ENCODE measurements around the gene SDR42E1.
"Not testable (repeated sequence)": the region's sequence is repeated elsewhere in the genome, so short reads cannot be mapped to it uniquely, and the experiment has no call there.

The SDR42E1 gene

DNA sequence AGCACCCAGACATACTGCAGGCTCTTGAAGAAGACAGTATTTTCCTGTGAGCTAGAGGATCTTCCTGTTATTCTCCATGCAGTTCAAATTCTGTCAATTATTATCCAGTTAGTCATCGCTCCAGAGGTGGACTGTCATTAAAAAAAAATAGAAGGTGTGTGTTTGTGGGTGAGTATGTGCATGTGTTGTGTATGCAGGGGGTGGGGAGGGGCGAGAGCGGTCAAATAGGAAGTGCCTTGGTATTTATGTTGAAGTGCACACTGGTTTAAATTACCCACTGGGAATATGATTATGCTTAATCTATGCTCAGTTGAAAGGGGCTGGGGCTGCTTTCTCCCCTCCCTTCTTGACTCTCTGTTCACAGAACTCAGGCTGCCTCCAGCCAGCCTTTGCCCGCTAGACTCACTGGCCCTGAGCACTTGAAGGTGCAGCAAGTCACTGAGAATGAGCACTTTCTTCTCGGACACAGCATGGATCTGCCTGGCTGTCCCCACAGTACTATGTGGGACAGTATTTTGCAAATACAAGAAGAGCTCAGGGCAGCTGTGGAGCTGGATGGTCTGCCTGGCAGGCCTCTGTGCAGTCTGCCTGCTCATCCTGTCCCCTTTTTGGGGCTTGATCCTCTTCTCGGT lies 23.8 kb upstream of the SDR42E1 start, which contains the start of gene HSD17B2:
HSD17B2 (plus strand) TSS at position 273 of the 632 bp plus-strand sequence; CDS start at position 445, 172 bp downstream.
- no peak for DNase-seq

GRCh38 chr16:82033683-82034300 lies 22.5 kb upstream of the SDR42E1 start:
- no peak for DNase-seq

DNA sequence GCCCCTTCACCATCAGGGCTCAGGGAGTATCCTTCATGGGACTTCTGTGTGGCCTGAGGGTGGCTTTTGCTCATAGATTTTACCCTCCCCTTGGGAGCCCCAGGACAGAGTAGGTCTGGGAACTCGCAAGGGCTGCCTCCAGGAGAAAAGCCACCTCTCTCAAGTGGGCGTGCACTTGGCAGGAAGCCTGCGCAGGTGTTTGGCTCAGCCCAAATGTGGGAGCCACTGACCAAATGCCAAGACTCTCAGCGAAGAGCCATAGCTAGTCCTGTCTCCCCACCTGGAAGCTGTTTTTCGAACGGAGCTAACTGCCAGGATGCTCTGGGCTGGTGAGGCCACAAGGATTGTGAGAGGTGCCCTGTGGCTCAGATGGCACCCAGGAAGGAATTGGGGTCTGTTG lies 21.7 kb upstream of the SDR42E1 start:
- no peak for DNase-seq

DNA sequence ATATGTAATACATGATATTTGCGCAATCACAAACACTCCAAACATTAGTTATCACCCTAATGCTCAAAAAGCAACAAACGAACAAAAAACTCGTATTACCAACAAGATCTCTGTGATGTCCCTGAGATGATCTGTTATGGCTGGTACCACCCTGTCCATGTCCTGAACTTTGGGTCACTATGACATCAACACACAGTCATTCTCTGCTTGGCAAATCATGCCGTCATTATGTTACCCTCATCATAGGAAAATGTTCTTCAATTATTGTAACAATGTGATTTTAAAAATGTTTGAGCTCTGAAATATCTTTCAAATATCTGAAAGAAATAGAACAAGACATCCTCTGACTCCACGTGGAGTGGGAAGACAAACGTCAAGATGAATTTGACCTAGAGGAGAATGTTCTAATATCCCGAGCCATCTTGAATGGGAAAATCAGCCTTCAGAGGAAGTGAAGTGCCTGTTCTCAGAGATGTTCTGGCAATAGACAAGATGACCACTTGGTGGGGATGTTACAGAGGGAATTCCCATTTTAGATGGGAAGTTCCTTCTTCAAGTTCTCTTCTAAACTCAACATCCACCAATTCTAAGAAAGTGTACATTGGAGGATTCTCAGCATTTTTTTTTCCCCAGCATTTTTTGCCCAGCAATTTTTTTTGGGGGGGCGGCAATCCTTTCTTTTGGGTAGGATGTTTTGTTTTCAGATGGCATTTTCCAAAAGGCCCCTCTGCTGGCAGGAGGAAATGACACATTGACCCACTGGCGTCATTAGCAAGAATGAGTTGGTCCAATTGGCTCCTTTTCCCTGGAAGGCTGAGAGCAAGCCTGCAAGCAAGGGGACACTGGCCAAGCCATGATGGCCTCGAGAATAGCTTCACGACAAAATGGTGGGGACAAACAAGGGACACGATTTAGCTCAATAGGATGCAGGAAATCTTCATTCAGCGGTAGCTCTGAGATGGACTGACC lies 20.1 kb upstream of the SDR42E1 start:
- peak; percentile 23 for DNase-seq

DNA sequence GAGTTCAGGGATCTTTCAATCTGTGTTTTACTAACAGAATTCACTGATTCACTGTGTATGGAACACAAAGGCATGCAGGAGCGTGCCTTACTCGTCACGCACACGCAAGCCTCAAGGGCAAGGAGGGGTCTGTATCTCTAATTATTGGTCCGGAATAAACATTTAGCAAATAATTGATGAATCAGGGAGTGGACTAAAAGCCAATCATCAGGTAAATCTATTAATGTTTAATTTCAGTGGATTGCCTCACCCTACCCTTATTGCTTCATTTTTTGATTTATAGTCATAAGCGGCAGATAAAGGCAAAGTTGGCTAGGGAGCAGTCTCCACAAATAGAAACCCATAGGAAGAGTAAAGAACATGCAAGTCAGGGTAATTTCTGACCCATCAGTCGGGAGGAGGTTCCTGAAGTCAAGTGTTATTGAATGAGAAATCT lies 16.4 kb upstream of the SDR42E1 start:
- no peak for DNase-seq

DNA sequence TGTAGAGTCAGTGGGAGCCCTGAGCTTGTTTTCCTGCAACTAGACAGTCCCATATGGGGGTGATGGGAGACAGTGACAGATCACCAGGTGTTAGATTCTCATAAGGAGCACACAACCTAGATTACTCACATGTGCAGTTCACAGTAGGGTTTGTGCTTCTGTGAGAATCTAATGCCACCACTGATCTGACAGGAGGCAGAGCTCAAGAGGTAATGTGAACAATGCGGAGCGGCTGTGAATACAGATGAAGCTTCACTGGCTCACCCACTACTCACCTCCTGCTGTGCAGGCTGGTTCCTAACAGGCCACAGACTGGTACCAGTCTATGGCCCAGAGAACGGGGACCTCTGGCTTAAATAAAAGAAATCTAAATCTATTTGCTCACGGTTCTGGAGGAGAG lies 13.6 kb upstream of the SDR42E1 start:
- no peak for DNase-seq

DNA sequence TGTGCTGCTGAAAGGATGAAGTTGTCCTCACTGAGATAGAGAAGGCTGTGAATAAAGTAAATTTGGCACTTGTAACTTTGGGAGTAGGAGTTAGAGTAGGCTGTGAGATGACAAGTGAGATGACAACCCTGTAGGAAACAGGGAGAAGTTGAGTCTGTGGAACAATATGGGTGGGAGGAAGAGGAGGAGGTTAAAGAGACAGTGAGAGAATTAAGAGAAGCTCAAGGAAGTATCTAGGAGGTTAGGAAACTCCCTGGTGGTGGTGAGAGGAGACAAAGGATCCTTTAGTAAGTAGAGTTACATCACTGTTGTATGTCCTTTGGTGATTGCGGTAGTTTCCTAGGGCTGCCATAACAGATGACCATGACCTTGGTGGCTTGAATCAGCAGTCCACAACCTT lies 13.0 kb upstream of the SDR42E1 start:
- no peak for DNase-seq

DNA sequence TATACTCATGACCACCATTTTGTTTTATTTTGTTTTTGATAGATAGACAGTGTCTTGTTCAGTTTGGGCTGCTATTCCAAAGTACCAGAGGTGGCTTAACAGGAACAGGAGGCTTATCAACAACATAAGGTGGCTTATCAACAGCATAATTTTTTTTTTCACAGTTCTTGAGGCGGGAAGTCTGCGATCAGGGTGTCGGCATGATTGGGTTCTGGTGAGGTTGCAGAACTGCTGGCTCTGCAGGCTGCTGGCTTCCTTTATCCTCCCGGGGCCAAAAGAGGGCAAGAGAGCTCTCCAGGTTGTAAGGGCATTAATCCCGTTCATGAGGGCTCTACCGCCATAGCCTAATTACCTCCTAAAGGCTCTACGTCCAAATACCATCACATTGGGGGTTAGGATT lies 11.9 kb upstream of the SDR42E1 start:
- peak; percentile 8 for DNase-seq

- DNase-seq: no peak
These were observed 8.8 kb upstream of the SDR42E1 start for GRCh38 chr16:82020051-82020450.

- no peak for DNase-seq
These were observed 8.3 kb upstream of the SDR42E1 start for GRCh38 chr16:82019535-82019934.

GRCh38 chr16:82017911-82018568 lies 6.8 kb upstream of the SDR42E1 start:
- no peak for DNase-seq

DNA sequence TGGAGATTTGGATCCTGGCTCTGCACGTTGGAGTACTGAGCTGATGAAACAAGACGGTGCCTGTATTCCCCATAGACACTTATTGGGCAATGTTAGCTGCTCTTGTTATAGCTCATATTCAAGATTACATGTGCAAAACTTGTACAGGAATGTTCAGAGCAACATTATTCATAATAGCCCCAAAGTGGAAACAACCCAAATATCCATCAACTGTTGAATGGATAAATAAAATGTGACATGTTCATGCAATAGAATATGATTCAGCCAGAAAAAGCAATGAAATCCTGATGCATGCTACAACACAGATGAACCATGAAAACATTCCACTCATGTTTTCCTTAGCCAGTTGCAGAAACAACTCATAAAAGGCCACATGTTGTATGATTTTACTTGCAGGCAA lies 5.7 kb upstream of the SDR42E1 start:
- DNase-seq: no peak

DNA sequence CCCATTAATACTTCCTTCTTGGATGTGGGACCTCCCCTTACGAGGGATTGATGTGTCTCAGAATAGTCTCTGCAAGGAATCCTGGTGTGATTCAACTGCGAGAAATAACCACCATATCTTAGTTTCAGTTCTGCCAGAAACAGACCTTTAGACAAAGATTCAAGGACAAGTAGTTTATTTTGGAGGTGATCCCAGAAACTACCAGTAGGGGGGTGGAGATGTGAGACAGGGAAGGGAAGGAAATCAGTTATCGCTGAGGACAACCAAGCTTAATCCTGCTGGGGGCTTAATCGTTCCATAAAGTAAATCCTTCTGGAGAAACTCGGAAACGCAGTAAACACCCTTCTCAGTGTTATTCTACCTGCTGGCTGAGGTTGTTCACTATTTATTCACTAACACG lies 5.0 kb upstream of the SDR42E1 start:
- DNase-seq: peak; percentile 16

DNA sequence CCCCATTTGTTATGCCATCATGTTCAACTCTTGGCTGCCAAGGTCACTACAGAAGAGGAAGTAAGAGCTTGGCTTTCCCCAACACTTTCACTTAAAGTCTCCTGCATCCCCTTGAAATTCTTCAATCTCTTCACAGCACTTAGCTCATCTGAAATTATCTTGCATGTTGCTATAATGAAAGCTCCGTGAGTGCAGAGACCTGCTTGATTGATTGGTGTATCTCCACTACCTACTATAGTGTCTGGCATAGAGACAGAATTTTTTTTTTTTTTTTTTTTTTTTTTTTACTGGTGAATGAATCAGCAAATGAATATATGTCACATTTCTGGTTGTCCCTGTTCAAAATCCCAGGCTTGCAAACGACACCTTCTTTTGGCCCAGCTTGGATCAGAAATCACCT lies 1.9 kb upstream of the SDR42E1 start:
- no peak for DNase-seq

DNA sequence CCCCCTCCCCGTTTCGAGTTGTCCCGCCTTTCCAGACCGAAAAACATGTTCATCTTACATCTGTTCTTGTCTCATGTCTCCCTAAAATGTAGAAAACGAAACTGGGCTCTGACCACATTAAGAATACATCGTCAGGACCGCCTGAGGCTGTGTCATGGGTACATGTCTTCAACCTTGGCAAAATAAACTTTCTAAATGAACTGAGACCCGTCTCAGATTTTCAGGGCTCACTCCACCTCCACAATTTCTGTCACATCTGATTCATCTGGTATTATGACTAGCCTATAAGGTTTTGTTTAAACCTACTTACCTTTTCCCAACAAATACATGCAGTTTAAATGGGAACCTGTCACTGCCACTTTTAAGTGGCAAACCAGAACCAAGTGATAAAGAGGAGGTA lies 621 bp downstream of the SDR42E1 start:
- no peak for DNase-seq

DNA sequence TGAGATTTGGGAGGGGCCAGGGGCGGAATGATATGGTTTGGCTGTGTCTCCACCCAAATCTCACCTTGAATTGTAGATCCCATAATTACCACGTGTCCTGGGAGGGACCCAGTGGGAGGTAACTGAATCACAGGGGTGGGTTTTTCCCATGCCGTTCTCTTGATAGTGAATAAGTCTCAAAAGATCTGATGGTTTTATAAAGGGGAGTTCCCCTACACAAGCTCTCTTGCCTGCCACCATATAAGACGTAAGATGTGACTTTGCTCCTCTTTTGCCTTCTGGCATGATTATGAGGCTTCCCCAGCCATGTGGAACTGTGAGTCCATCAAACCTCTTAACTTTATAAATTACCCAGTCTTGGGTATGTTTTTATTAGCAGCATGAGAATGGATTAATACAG lies 1.5 kb downstream of the SDR42E1 start:
- not testable (repeated sequence) for DNase-seq

- DNase-seq: no peak
These were observed 2.2 kb downstream of the SDR42E1 start for GRCh38 chr16:82008957-82009592.

DNA sequence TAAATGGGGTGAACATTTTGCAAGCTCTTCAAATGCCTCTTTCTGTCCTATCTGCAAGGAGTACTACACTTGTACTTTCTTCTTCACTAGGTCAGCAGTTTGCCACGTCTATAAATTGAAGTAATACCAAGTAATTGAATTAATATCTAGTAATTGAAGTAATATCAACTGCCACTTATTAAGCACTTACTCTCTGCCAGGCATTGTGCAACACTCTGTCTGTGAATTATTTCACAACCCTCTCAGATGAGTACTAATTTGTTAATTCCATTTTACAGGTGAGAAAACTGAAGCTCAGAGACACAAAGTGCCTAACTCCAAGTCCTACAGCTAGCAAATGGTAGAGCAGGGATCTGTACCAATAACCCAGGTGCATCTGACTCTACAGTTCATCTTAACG lies 4.1 kb downstream of the SDR42E1 start:
- DNase-seq: no peak

- no peak for DNase-seq
These were observed 5.2 kb downstream of the SDR42E1 start for GRCh38 chr16:82006036-82006435.

GRCh38 chr16:82005027-82005830 lies 6.0 kb downstream of the SDR42E1 start:
- DNase-seq: no peak

DNA sequence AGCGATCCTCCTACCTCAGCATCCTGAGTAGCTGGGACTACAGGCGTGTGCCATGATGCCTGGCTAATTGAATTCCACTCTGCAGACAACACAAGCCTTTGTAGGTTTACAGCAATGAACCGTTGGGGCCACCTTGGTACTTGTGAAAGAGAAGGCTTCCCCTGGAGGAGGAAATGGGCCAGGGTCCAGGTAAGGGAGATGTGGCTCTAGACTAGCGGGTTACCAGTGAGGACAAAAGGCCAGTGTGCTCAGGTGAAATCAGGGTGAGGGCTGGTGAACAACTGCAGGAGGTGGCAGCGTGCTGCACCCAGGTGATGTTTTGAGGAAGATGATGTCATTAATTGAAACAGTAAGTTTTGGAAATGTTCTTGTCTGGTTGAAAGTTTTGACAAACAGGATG lies 6.7 kb downstream of the SDR42E1 start:
- no peak for DNase-seq

- no peak for DNase-seq
These were observed 8.4 kb downstream of the SDR42E1 start for GRCh38 chr16:82002831-82003230.

Data from hematopoietic multipotent progenitor cell treated with erythropoietin and hydrocortisone succinate and interleukin-3 and kit ligand, for 8 days (in vitro differentiated cells).